Inflammatory macrophage treated with lipopolysaccharide for 1 hour (primary cell): Measurements from ENCODE around the gene EBI3.
"Not testable (repeated sequence)": the region's sequence is repeated elsewhere in the genome, so short reads cannot be mapped to it uniquely, and the experiment has no call there.

ENCODE experiments used
- DNase-seq, 2 donors: peaks; one replicate each; pipeline ENCODE4 v3.0.0-alpha.2; 2020 to 2022

Gene EBI3

DNA sequence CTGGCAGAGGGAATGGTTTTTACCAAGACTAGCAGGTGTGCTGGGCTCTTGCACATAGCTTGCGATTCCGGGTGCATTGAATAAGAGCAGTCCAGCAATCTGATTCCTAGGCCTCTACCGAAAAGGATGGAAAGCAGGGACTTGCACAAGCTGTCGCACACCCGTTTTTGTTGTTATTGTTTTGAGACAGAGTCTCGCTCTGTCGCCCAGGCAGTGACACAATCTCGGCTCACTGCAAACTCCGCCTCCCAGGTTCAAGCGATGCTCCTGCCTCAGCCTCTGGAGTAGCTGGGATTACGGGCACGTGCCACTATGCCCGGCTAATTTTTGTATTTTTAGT, 5.5 kb downstream of the EBI3 start:
- no peak for DNase-seq

DNA sequence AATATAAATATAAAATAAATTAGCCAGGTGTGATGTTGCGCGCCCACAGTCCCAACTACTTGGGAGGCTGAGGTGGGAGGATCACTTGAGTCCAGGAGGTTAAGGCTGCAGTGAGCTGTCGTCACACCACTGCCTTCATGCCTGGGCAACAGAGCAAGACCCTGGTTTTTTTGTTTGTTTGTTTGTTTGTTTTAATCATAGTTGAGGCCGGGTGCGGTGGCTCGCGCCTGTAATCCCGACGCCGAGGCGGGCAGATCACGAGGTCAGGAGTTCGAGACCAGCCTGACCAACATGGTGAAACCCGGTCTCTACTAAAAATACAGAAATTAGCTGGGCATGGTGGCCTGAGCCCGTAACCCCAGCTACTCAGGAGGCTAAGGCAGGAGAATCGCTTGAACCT, 8.2 kb downstream of the EBI3 start:
- DNase-seq, result not testable (repeated sequence)

DNA sequence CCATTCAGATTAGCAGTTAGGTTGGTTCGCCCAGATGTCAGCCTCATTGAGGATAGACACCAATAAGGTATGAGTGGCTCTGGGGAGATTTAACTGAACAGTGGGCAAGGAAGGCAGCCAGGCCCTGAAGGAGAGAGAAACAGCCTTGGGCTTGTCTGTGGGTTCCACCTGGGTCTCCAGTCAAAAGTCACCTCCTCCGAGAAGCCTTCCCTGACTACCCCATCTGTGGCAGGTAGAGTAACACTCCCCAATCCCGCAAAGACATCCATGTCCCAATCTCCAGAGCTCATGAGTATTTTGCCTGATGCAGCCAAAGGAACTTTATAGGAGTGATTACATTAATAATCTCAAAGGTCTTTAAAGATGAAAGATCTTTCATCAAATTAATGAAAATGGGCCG, 9.5 kb downstream of the EBI3 start:
- no peak for DNase-seq

DNA sequence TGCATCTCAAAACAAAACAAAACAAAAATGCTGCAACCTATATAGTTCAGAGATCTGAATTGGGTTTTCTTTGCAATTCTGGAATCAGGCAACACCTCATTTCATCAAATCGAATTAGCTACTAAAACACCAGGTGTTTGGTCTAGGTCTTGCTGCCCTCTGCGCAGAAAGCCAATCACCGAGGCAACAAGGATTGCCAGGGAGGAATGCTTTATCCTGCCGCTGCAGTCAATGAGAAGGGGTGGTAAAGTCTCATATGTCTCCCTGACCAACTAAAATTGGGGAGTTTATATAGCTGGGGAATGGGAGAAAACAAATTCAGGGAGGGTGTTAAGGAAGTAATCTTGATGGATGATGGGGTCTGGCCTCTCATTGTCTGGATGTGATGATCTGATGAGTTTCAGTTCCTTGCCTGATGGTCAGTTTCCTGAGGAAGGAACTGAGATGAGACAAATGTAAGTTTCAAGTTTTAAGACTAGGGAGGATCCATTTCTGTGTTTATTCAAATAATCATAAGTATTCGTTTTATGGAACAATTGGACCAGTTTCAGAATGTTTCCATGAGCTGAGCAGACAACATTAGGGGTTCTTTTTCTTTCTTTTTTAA, 12.6 kb downstream of the EBI3 start:
- DNase-seq, result no peak

DNA sequence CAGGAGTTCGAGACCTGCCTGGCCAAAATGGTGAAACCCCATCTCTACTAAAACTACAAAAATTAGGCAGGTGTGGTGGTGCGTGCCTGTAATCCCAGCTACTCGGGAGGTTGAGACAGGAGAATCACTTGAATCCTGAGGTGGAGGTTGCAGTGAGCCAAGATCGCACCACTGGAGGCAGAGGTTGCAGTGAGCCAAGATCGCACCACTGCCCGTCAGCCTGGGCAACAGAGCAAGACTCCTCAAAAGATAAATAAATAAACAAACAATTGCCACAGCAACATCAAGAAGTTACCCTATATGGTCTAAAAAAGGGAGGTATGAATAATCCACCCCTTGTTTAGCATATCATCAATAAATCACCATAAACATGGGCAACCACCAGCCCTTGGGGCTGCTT, 16.6 kb downstream of the EBI3 start:
- not testable (repeated sequence) for DNase-seq

DNA sequence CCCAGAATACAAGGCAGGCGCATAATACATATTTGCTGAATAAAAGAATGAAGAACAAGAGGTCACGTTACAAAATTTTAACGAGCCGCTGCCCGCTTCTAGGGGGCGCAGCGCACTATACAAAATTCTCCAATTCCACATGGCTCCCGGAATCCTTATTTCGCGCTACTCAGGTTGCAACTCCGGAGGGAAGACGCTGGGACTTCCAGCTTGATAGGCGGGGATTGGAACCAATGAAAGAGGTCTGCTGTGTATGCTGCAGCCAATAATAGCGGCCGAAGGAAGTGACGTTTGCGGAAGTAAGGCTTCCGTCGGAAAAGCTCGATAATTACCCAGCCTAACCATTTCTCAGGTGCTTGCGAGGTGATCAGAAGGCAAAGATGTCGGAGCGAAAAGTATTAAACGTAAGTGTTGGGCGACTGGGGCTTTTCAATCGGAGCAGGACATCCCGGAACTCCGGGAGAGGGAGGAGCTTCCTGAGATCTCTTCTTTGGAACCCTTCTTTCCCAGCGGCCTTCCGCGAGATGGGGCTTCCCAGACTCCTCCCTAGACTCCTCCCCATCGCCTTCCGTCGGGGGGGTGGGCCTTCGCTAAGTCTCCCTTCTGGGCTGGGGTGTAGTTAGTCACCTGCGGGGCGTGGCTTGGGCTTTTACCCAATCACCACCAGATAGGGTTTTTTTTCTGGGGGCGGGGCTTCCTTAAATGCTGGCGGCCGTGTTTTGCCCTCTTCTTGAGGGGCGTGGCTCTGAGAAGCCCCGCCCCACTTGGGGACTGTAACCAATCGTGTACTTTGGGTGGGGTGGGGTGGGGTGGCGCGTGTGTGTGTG, 17.7 kb downstream of the EBI3 start, which contains the start of gene YJU2:
TSS of gene YJU2 (plus strand) at position 314 of the 827 bp plus-strand sequence. CDS start at position 381, 67 bp downstream.
- peak; percentile 99 to 100 for DNase-seq

DNA sequence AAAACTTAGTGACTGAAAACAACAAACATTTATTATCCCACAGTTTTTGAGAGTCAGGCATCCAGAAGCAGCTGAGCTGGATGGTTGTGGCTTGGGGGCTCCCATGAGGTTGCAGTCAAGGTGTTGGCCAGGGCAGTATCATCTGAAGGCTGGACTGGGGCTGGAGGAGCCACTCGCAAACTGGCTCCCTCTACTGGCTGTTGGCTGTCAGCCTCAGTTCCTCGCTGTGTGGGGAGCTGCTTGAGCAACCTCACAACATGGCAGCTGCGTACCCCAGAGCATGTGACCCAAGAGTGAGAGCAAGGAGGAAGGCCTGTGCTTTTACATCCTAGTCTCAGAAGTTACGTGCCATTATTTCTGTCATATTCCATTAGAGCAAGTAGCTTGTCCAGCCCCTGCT, 27.2 kb downstream of the EBI3 start:
- DNase-seq, result no peak

DNA sequence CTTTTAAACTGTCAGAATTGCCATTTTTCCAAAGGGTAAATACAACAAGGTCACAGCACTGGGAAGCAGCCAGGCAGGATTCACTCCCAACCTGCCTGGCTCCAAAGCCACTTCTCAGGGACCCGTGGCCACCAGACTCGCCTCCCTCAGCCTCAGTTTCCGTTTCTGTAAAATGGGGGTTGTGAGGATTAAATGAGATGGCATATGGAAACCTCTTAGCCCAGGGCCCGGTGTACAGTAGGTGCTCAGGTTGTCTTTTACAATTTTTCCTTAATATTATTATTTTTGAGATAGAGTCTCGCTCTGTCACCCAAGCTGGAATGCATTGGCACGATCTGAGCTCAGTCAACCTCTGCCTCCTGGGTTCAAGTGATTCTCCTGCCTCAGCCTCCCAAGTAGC, 27.7 kb downstream of the EBI3 start:
- DNase-seq, result no peak

DNA sequence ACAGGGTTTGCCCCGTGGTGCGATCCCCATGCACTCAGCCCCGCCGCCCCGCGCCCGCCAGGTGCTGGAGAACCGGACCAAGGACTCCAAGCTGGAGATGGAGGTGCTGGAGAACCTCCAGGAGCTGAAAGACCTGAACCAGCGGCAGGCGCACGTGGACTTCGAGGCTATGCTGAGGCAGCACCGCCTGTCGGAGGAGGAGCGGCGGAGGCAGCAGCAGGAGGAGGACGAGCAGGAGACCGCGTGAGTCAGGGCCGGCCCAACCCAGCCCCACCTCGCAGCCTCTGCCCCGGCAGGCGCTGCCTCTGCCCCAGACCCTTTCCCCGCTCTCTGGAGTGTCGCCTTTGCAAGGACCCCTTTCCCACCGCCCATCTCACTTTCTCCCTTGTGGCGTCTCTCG, 28.9 kb downstream of the EBI3 start:
- no peak for DNase-seq

DNA sequence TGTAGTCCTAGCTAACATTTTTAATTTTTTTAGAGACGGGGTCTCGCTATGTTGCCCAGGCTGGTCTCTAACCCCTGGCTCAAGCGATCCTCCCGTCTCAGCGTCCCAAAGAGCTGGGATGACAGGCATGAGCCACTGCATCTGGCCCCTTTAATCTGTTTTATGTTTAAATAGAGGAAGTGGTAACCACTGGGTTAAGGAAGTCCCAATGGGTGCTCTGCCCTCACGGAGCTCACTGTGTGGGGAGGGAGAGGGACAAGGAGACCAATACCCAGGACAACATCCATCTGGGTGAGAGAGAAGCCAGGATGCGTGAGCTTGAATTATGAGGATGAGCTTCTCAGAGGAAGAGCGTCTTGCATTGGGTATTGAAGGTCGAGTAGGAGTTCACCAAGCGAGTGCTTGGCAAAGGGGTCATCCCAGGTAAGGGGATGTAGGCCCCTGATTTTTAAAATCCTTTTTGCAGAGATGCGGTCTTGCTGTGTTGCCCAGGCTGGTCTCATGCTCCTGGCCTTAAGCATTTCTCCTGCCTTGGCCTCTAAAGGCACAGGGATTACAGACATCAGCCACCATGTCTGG, 31.4 kb downstream of the EBI3 start:
- DNase-seq, result peak; percentile 22 to 26

DNA sequence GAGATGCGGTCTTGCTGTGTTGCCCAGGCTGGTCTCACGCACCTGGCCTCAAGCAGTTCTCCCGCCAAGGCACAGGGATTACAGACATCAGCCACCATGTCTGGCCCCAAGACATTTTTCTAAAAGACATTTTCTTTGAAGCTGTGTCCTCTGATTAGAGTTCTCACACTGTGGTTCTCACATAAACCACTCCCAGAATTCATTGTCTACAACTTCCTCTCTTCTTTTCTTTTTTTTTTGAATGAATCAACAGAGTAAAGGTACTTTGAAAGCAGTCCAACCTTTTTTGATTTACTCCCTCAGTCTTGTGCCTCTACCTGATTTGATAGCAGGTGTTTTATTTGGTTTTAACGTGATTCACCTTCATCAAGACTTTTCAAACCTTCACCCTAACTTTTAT, 35.5 kb downstream of the EBI3 start:
- DNase-seq, result no peak

DNA sequence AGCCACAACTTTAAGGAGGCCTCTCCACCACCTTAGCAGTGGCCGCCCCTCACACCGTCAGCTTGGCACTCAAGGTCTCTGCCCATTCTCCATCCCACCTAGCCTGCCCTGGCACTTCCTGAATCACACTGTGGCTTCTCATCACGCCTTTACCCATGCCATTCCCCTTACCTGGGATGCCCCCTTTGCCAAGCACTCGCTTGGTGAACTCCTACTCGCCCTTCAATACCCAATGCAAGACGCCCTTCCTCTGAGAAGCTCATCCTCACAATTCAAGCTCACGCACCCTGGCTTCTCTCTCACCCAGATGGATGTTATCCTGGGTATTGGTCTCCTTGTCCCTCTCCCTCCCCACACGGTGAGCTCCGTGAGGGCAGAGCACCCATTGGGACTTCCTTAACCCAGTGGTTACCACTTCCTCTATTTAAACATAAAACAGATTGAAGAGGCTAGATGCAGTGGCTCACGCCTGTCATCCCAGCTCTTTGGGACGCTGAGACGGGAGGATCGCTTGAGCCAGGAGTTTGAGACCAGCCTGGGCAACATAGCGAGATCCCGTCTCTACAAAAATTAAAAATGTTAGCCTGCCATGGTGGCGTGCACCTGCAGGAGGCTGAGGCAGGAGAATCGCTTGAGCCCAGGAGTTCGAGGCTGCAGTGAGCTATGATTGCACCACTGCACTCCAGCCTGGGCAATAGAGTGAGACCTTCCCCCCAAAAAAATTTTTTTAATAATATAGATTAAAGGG, 37.1 kb downstream of the EBI3 start:
- no peak for DNase-seq

DNA sequence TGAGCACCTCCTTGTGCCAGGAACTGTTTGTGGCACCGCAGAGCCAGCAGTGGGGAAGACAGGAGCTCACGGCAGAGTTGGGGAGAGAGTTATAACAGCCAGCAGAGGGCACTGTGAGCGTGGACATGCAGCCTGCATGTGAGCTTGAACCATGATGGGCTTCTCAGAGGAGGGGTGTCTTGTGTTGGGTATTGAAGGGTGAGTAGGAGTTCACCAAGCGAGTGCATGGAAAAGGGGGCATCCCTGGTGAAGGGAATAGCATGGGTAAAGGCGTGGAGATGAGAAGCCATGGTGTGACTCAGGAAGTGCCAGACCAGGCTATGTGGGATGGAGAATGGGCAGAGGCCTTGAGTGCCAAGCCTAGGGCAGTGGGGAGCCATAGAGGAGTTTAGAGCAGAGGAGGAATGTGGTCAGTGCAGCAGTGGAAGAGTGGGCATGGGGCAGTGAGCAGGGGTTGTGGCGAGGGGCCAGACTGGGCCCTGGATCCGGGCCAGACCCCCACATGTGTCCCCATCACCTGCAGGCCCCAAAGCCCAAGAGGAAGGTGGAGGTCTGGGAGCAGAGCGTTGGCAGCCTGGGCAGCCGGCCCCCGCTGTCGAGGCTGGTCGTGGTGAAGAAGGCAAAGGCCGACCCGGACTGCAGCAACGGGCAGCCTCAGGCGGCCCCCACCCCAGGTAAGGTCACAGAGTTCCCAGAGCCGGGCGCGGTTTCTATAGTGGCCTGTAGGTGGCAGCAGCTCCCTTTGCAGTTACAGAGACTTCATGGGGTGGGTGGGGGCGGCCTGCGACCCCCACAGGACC, 38.0 kb downstream of the EBI3 start:
- DNase-seq, result peak; percentile 47 to 65

DNA sequence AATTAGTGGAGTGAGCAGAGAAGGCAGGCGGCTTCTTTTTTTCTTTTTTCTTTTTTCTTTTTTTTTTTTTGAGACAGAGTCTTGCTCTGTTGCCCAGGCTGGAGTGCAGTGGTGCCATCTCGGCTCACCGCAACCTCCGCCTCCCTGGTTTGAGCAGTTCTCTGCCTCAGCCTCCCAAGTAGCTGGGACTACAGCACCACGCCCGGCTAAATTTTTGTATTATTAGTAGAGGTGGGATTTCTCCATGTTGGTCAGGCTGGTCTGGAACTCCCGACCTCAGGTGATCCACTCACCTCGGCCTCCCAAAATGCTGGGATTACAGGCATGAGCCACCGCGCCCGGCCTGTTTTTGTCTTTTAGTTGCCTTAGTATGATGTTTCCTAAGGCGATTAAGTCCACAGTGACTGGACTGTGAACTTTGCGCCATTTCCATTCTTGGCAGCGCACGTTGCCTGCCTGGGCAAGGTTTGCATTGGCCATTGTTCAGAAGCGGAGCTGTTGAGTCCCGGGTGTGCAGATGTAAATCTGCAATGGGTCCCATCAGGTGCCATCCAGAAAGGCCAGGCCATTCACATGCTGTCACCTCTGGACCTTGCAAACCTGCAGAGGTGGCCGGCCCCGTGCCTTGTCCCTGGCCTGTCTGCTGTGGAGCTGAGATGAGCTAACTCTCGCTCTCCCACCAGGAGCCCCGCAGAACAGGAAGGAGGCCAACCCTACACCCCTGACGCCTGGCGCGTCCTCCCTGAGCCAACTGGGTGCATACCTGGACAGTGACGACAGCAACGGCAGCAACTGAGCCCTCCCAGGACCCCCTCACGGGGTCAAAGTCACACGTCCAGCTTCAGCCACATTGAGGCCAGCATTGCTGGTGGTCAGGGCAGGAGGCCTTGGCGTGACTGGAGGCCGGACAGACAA, 38.8 kb downstream of the EBI3 start:
- DNase-seq, result no peak

DNA sequence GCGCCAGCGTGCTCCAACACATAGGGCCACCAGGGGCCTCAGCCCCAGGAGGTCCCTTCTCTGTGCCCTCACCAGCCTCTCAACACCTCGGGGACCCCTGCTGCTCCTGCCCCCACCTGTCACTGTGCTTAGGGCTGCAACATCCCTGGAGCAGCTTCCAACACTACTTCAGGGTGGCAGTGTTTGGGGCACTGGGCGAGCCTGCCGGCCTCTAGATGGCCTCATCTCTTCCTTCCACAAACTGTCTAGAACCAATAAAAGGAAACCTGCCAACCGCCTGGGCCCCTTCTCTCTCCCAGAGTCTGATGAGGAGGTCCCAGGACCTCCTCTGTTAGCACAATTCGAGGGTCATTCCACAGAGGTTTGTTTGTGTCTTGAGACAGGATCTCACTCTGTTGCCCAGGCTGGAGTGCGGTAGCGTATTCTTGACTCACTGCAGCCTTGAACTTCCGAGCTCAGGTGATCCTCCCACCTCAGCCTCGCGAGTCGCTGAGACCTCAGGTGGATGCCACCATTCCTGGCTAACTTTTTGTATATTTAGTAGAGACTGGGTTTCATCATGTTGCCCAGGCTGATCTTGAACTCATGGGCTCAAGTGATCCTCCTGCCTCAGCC, 39.6 kb downstream of the EBI3 start:
- DNase-seq, result no peak

DNA sequence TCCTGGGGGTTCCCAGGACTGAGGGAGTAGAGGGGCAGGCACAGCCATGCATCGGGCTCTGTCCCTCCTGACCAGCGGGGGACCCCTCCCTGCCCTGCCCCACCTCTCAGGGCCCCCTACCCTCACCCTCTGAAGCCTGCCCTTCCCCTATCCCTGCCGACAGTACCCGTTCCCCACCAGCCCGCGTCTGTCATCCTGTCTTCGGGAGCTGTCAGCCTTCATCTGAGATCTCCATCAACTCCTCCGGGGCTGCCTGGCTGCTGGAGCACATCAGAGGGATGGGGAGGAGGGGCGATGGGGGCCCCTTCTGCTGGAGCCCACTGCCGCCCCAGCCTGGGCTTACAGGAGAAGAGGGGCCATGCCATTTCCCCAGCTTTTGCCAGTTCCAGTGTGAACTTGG, 43.6 kb downstream of the EBI3 start:
- DNase-seq, result no peak

DNA sequence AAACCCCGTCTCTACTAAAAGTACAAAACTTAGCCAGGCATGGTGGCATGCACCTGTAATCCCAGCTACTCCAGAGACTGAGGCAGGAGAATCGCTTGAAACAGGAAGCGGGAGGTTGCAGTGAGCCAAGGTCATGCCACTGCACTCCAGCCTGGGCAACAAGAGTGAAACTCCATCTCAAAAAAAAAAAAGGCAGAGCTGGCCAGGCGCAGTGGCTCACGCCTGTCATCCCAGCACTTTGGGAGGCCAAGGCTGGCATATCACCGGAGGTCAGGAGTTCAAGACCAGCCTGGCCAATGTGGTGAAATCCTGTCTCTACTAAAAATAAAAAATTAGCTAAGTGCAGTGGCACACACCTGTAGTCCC, 45.0 kb downstream of the EBI3 start:
- DNase-seq, result not testable (repeated sequence)

DNA sequence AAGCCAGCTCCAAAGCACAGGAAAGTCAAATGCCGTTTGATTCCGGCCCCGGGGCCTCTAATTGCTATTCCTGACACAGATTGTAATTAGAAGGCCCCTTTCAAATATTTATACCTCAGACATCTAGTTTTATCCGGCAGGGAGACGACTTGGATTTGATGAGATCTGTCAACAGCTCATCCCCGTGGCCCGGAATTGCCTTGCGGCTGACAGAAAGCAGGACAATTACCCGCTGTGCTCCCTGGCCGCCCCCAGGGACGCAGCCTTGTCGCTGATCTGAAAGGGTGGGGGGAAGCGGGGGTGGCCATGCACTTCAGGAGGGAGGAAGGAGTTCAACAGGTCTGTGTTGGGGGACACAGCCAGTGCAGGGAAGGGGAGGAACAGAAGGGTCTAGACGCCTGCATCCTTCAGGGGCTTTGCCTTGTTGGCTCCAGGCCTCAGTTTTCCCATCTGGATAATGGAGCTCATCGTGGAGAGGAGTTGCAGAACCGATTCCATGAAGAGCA, 47.9 kb downstream of the EBI3 start:
- DNase-seq, result no peak

DNA sequence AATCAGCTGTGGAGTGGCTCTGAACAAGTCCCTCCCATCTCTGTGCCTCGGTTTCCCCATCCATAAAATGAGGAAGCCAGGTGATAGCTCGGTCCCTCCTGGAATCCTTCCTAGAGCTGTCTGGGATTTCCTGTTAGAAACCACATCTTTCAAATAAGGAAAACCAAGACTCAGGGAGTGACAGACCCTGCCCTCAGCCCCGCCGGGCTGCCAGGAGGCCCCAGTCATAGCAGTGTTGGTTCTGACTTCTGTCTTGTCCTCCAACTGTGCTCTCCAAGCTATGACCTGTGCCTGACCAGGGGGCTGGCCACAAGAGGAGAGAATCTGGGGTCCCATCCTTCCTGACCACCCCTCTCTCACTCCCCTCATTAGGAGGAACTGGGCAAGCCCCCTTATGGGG, 48.7 kb downstream of the EBI3 start:
- DNase-seq, result no peak

DNA sequence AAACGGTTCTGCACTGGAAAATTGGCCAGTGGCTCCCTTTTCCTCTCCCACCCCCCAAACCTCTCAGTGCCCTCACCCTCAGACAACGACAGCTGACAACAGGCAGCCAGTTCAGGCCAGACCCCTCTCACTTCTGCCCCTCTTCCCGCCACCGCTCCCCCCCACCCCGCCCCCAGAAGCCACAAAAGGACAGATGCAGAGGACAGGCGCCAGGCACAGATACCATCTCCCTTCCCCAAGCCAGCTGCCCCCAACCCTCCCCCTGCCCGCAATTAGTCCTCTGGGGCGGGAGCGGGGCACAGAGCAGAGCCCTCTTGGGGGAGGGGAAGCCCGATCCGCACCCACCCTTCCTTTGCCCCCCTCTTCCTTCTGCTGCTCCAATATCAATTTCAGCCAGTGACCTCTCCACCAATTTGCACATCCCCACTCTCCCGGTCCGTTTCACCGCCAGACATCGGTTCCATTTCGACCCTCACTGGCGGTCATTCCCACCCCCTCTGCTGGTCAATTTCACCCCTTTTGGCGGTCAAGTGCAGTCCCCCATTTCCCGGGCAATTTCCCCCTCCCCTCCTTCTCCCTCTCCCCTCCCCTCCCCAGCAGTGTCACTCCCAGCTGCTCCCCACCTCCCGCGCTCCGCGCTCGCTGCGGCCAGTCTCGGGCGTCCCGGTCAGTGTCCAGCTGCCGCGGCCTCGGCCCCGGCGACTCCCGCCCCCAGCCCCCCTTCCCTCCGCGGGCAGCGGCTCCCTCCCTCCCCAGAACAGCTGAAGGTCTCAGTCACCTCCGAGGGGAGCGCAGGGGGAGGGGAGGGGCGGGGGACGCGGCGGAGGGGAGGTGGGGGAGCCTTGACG, 49.3 kb downstream of the EBI3 start, which contains the start of gene SHD:
TSS of gene SHD (plus strand) at position 848 of the 848 bp plus-strand sequence. CDS start 798 bp downstream, outside the sequence.
- no peak for DNase-seq
